ENCODE measurements around the gene CXADR.

GRCh38 chr21:17550671-17551308 lies 37.9 kb downstream of the CXADR start:
- TF ChIP-seq POLR2A (IDR thresholded peaks at IDR 0.05) (no peak), CTCF (IDR thresholded peaks at IDR 0.05) (no peak)

Measured in thyroid gland (tissue), 4 donors.